ENCODE measurements around the gene APC. TPM values are rescaled to one million over a fixed set of nuclear protein-coding genes. Genes with fewer than 3 reads are reported as not detected.

The APC gene
- total and polyA plus RNA-seq, 8 donors = 32.2 to 52.0 (median 43.2) TPM

- no peak overlapping the region for H3K27ac ChIP-seq
- H3K9me3 ChIP-seq = no peaks in the 10 kb centered on the region
- DNase-seq (no peak), ATAC-seq (no peak)
- no peak overlapping the region for H3K4me3 ChIP-seq
- TF ChIP-seq CTCF (IDR thresholded peaks at IDR 0.05) = no peak
- H3K36me3 ChIP-seq = peaks cover 0 to 13% of the 10 kb centered on the region in 2 donors
- no peaks in the 10 kb centered on the region for H3K27me3 ChIP-seq
- H3K4me1 ChIP-seq = peaks cover 0 to 8% of the 10 kb centered on the region in 2 donors
- intact Hi-C loops (cut with DNase I) = loop anchor here in 1 of 2 donors (5.0 kb wide), 1 partner anchor 203 kb away; no protein-coding TSS in a partner anchor
These were observed 18.0 kb downstream of the APC start for GRCh38 chr5:112755703-112756102.

GRCh38 chr5:112757468-112758208 is 20.0 kb downstream of the APC start:
- no peaks in the 10 kb centered on the region for H3K27me3 ChIP-seq
- intact Hi-C loops (cut with DNase I) = loop anchor here in 1 of 2 donors (5.0 kb wide), 1 partner anchor 205 kb away; no protein-coding TSS in a partner anchor
- no peak overlapping the region for H3K4me3 ChIP-seq
- H3K4me1 ChIP-seq = peaks cover 0 to 8% of the 10 kb centered on the region in 2 donors
- no peaks in the 10 kb centered on the region for H3K9me3 ChIP-seq
- H3K36me3 ChIP-seq = peaks cover 0 to 26% of the 10 kb centered on the region in 2 donors
- ATAC-seq = peak; percentile 81
- peak in 2 of 4 donors; percentile 44 to 68 for DNase-seq
- peak; percentile 71 to 76 for TF ChIP-seq CTCF (IDR thresholded peaks at IDR 0.05)
- no peak overlapping the region for H3K27ac ChIP-seq

- Histone ChIP-seq H3K27ac (no peak overlapping the region), H3K36me3 (peaks cover 0 to 27% of the 10 kb centered on the region in 2 donors), H3K4me3 (no peak overlapping the region), H3K9me3 (no peaks in the 10 kb centered on the region), H3K27me3 (no peaks in the 10 kb centered on the region), H3K4me1 (peaks cover 0 to 8% of the 10 kb centered on the region in 2 donors)
- intact Hi-C loops (cut with DNase I) = loop anchor here in 1 of 2 donors (5.0 kb wide), 1 partner anchor 206 kb away; no protein-coding TSS in a partner anchor
- ATAC-seq (peak; percentile 30), DNase-seq (peak in 1 of 4 donors; percentile 27)
- TF ChIP-seq CTCF (IDR thresholded peaks at IDR 0.05) = no peak
These were observed 21.0 kb downstream of the APC start for GRCh38 chr5:112758676-112759075.

GRCh38 chr5:112762113-112762810 is 24.6 kb downstream of the APC start:
- no peak for TF ChIP-seq CTCF (IDR thresholded peaks at IDR 0.05)
- ATAC-seq = peak; percentile 87
- Histone ChIP-seq H3K4me1 (peaks cover 0 to 5% of the 10 kb centered on the region in 2 donors), H3K27me3 (no peaks in the 10 kb centered on the region), H3K36me3 (peaks cover 0 to 32% of the 10 kb centered on the region in 2 donors), H3K27ac (no peak overlapping the region), H3K4me3 (no peak overlapping the region), H3K9me3 (no peaks in the 10 kb centered on the region)
- DNase-seq = no peak
- intact Hi-C loops (cut with DNase I) = no loop called here

- intact Hi-C loops (cut with DNase I) = no loop called here
- no peak overlapping the region for H3K4me3 ChIP-seq
- H3K36me3 ChIP-seq = peaks cover 0 to 41% of the 10 kb centered on the region in 2 donors
These were observed 25.5 kb downstream of the APC start for GRCh38 chr5:112763165-112763564.

More at GRCh38 chr5:112763165-112763564, 25.5 kb downstream of the APC start:
- DNase-seq = no peak
- Histone ChIP-seq H3K27me3 (no peaks in the 10 kb centered on the region), H3K9me3 (no peaks in the 10 kb centered on the region), H3K4me1 (no peaks in the 10 kb centered on the region), H3K27ac (no peak overlapping the region)
- no peak for TF ChIP-seq CTCF (IDR thresholded peaks at IDR 0.05)
- no peak for ATAC-seq

Measured in left lung (tissue), 10 donors.